Measurements from ENCODE around the gene ERFE. TPM values are rescaled to one million over a fixed set of nuclear protein-coding genes. Genes with fewer than 3 reads are reported as not detected.

Gene ERFE
- total RNA-seq, 4 donors from 2014 or later, result 0.35 to 0.94 (median 0.74) TPM; not detected in 1

DNA sequence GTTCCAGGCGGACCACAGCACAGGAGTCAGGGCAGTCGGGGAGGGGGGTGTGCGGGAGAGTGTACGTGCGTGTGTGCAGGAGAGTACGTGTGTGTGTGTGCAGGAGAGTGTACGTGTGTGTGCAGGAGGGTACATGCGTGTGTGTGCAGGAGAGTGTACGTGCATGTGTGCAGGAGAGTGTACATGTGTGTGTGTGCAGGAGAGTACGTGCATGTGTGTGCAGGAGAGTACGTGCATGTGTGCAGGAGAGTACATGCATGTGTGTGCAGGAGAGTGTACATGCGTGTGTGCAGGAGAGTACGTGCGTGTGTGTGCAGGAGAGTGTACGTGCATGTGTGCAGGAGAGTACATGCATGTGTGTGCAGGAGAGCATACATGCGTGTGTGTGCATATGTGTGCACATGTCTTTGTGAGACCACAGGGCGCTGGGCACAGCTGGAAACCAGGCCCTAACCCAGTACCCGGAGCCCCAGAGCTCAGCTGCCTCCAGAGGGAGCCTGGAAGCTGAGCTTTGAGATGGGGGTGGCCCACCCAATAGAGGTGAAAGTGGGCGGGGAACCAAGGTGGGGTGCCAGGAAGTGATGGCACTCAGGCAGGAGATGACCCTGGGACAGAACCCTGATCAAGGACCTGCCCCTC, 34.2 kb upstream of the ERFE start:
- Histone ChIP-seq H3K4me3 (no peak overlapping the region), H3K27me3 (no peaks in the 10 kb centered on the region), H3K9me3 (no peaks in the 10 kb centered on the region), H3K4me1 (peaks cover 0 to 16% (median 0%) of the 10 kb centered on the region in 3 donors), H3K27ac (no peak overlapping the region), H3K36me3 (no peaks in the 10 kb centered on the region)
- 80 to 86% methylated on average over 13 of the region's 19 CpGs for WGBS, 2 donors (ENCODE audit: low coverage in 1 of 2)
- ATAC-seq, result no peak
- TF ChIP-seq, protein P1, sequence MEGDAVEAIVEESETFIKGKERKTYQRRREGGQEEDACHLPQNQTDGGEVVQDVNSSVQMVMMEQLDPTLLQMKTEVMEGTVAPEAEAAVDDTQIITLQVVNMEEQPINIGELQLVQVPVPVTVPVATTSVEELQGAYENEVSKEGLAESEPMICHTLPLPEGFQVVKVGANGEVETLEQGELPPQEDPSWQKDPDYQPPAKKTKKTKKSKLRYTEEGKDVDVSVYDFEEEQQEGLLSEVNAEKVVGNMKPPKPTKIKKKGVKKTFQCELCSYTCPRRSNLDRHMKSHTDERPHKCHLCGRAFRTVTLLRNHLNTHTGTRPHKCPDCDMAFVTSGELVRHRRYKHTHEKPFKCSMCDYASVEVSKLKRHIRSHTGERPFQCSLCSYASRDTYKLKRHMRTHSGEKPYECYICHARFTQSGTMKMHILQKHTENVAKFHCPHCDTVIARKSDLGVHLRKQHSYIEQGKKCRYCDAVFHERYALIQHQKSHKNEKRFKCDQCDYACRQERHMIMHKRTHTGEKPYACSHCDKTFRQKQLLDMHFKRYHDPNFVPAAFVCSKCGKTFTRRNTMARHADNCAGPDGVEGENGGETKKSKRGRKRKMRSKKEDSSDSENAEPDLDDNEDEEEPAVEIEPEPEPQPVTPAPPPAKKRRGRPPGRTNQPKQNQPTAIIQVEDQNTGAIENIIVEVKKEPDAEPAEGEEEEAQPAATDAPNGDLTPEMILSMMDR (IDR thresholded peaks at IDR 0.05), result no peak
- no peak for TF ChIP-seq POLR2A (IDR thresholded peaks at IDR 0.05)
- TF ChIP-seq EP300 (IDR thresholded peaks at IDR 0.05), result no peak
- no peak for TF ChIP-seq POLR2AphosphoS5 (IDR thresholded peaks at IDR 0.05)

DNA sequence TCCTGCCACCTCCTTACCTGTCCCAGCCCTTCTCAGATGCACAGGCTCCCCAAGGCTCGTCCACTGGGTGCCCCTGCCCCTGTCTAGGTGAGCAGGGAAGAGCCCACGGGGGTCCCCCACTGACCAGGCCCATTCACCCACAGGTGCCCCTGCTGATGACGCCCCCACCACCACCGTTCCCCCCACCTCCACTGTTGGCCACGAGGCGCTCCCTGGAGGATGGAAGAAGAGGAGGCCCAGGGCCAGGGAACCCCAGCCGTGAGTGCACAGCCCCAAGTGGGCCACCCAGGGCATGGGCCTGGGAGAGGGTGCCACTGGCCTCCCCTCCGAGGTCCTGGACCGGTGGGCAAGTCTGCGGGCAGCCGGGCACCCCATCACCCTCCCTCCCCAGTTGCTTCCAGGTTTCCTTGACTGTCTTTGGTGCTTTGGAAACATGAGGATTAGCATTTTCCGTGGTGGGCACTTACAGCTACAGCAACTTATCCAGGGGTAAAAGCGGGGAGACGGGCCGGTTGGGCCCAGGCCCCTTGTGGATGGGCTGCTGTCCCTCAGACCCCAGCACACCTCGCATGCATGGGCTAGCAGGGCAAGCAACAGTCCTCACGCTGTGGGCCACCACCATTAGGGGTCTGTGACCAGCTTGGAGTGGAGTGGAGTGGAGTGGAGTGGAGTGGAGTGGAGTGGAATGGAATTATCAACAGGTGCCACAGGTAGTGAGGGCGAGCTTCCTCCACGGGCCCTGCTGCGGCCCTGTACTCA, 33.5 kb upstream of the ERFE start:
- WGBS, 2 donors (ENCODE audit: low coverage in 1 of 2), result 94 to 100% methylated on average over 1 to 3 of the region's 20 CpGs
- Histone ChIP-seq H3K27ac (no peak overlapping the region), H3K4me3 (no peak overlapping the region), H3K27me3 (no peaks in the 10 kb centered on the region), H3K4me1 (peaks cover 0 to 16% (median 0%) of the 10 kb centered on the region in 3 donors), H3K9me3 (no peaks in the 10 kb centered on the region), H3K36me3 (peaks cover 0 to 3% of the 10 kb centered on the region in 2 donors)
- TF ChIP-seq, protein P1 (IDR thresholded peaks at IDR 0.05), result no peak
- TF ChIP-seq POLR2A (IDR thresholded peaks at IDR 0.05), result no peak
- TF ChIP-seq POLR2AphosphoS5 (IDR thresholded peaks at IDR 0.05), result no peak
- TF ChIP-seq EP300 (IDR thresholded peaks at IDR 0.05), result no peak
- ATAC-seq, result no peak

DNA sequence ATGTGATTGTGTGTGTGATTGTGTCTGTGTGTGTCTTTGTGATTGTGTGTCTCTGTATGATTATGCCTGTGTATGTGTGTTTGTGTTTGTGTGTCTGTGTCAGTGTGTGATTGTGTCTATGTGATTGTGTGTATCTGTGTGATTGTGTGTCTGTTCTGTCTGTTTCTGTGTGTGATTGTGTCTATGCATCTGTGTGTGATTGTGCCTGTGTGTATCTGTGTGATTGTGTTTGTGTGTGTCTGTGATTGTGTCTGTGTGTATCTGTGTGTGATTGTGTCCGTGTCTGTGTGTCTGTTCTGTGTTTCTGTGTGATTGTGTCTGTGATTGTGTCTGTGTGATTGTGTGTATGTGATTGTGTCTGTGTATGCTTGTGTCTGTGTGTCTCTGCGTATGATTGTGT, 32.4 kb upstream of the ERFE start:
- no peak overlapping the region for H3K27ac ChIP-seq
- 88 to 100% methylated on average over 1 of the region's 2 CpGs for WGBS, 2 donors (ENCODE audit: low coverage in 1 of 2)
- peaks cover 0 to 14% of the 10 kb centered on the region in 2 donors for H3K36me3 ChIP-seq
- H3K9me3 ChIP-seq, result no peaks in the 10 kb centered on the region
- no peak overlapping the region for H3K4me3 ChIP-seq
- H3K4me1 ChIP-seq, result peaks cover 0 to 16% (median 0%) of the 10 kb centered on the region in 3 donors
- TF ChIP-seq POLR2AphosphoS5 (IDR thresholded peaks at IDR 0.05), result no peak
- TF ChIP-seq POLR2A (IDR thresholded peaks at IDR 0.05), result no peak
- no peak for TF ChIP-seq EP300 (IDR thresholded peaks at IDR 0.05)
- TF ChIP-seq, protein P1 (IDR thresholded peaks at IDR 0.05), result no peak
- no peak for ATAC-seq
- H3K27me3 ChIP-seq, result no peaks in the 10 kb centered on the region

DNA sequence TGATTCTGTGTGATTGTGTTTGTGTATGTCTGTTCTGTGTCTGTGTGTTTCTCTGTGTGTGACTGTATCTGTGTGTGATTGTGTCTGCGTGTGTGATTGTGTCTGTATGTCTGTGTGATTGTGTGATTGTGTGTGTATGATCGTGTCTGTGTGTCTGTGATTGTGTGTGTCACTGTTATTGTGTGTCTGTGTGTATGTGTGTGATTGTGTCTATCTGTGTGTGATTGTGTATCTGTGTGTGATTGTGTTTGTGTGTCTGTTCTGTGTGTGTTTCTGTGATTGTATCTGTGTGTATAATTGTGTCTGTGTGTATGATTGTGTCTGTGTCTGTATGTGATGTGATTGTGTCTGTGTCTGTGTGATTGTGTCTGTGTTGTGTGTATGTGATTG, 32.0 kb upstream of the ERFE start:
- Histone ChIP-seq H3K36me3 (peaks cover 0 to 18% of the 10 kb centered on the region in 2 donors), H3K4me1 (peaks cover 0 to 16% (median 0%) of the 10 kb centered on the region in 3 donors), H3K9me3 (no peaks in the 10 kb centered on the region), H3K4me3 (peak overlapping the region in 1 of 2 donors; percentile 46), H3K27ac (no peak overlapping the region), H3K27me3 (no peaks in the 10 kb centered on the region)
- ATAC-seq, result no peak
- whole genome bisulfite sequencing, 2 donors (ENCODE audit: low coverage in 1 of 2), result 51 to 92% methylated on average over 2 of the region's 2 CpGs
- TF ChIP-seq POLR2A (IDR thresholded peaks at IDR 0.05) (no peak), POLR2AphosphoS5 (IDR thresholded peaks at IDR 0.05) (no peak), EP300 (IDR thresholded peaks at IDR 0.05) (no peak)
- TF ChIP-seq, protein P1 (IDR thresholded peaks at IDR 0.05), result no peak

All from gastroesophageal sphincter (tissue), 4 donors.